ENCODE measurements around the gene RNF150.

Gene RNF150

DNA sequence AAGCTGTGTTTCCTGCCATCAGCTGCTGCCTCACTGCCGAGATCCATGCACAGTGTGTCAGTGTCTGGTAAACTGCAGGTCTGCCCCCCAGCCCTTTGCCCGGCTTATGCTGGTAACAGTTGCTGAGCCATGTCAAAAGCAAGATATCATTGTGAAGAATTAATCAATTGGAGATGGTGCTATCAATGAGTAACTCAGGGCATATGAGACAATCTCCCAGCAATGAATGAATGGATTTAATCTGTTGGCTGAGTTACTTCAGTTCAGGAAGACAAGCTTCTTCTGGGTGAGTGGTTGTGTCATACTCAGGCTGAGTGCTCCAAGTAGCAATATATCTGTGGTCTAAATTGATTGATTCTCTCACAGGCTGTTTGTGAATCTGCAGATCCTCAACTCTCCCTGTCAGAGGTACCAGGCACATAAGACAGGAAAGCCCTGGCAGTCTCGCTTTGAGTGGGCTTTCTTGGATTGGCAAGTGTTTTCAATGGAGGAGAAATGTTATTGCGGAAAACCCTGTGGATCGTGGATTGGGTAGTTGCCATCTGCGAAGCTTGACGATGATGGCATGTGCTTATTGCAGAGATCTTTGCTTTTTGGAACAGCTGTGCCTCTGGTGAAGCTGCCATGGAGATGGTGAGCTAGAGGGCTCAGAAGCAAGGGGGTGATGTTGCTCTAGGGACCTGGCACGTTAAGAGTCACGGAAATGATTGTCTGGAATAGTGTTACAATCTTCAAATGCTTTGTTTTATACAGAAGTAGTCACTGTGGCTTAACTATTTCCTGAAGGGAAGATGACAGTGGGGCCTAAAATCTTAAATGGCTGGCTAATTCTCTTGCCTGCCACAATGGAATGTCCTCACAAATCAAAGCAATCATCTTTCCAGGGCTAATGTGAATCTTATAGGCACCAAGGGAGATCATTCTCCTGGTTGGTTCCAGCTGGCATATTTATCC is 229.5 kb downstream of the RNF150 start:
- DNase-seq: no peak

DNA sequence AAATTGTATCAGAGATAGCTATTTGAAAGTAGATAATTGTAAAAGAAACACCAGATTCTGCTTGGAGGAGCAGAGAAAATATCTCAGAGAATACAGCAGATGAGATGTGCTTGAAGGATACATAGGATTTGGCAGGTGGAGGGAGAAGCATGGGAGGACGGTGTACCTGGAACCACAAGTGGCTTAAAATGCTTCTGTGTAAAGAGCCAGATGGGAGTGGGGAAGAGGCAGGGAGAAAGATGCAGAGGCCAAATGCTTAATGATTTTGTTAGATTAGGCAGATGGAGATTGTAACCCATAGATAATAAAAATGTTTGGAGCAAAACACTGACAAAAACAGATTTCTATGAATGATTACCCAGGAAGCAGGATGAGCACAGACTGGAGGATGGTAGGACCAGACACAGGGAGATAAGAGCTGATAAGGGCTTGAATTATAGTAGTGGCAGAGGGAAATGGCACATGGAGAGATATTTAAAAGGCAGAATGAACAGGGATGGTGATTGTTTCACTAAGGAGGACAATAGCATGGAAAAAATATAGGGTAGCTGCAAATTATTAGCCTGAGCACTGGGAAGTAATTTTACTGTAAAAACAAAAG is 231.4 kb downstream of the RNF150 start:
- DNase-seq: no peak

GRCh38 chr4:140893939-140894338 is 239.3 kb downstream of the RNF150 start:
- DNase-seq: no peak

- no peak for DNase-seq
These were observed 245.2 kb downstream of the RNF150 start for GRCh38 chr4:140888054-140888453.

GRCh38 chr4:140887467-140887866 is 245.8 kb downstream of the RNF150 start:
- DNase-seq: no peak

DNA sequence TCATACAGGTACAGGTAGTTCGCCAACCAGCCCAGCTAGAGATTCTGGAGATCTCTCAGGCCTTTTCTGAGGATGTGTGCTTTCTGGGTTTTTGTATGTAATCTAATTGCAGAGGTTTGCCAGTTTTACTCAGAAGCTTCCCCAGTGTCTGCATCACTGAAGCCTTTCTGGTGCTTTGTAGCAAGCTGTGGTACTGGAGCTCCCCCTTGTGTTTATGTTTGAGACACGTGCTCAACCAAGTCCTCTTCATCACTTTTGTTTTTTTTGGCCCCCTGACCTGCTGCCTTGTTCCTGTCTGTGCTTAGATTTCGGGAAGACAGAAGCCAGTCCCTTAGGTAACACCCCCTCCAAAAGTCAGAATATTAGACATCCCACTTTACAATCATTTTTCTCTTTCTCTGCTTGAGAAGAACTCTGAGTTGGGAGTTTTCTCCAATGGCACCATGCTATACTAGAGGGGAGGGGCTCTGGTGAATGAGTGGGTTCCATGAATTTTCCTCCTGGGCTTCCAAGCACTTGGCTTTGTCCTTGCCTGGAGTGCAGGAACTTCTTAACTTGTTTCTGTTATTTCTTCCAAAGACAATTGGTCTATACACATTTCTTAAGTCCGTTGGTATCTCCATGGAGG is 248.7 kb downstream of the RNF150 start:
- DNase-seq: peak; percentile 58 to 67

DNA sequence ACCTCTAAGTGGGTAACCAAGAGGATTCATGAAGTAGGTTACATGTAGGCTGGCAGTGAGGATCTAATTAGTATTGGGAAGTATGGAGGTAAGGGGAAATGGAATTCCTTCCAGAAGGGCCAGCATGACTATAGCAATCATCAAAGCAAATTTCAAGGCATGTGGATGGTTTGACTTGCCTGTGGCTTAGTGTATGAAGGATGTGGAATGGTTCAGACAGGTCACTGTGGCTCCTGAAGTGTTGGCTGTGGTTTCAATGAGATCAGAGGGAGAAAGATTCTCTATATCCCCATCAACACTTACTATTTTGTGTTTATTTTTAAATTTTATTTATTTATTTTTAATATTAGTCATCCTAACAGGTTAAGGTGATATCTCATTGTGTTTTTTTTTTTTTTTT is 255.5 kb downstream of the RNF150 start:
- DNase-seq: no peak

- DNase-seq: no peak
These were observed 256.5 kb downstream of the RNF150 start for GRCh38 chr4:140876615-140877364.

GRCh38 chr4:140875746-140876452 is 257.4 kb downstream of the RNF150 start:
- no peak for DNase-seq

- no peak for DNase-seq
These were observed 259.2 kb downstream of the RNF150 start for GRCh38 chr4:140874056-140874455.

DNA sequence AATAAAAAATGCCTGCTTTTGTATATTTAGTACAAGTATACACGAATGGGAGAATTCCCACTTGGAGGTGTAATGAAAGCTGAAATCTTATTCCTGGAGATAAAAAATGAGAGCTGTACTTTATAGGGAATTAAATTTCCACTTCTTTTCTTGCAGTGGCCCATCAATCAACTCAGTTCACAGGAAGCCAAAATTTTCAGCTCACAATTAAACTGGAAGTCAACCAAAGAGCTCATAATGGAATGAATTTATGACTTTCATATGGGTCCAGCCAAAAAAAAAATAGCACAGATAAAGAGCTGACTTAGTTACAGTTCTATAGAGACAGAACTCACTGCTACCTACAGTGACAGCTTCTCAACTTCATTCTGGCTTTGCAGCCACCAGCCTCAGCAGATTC is 261.9 kb downstream of the RNF150 start:
- no peak for DNase-seq

- no peak for DNase-seq
These were observed 262.8 kb downstream of the RNF150 start for GRCh38 chr4:140870427-140870826.

GRCh38 chr4:140869446-140869845 is 263.8 kb downstream of the RNF150 start:
- no peak for DNase-seq

DNA sequence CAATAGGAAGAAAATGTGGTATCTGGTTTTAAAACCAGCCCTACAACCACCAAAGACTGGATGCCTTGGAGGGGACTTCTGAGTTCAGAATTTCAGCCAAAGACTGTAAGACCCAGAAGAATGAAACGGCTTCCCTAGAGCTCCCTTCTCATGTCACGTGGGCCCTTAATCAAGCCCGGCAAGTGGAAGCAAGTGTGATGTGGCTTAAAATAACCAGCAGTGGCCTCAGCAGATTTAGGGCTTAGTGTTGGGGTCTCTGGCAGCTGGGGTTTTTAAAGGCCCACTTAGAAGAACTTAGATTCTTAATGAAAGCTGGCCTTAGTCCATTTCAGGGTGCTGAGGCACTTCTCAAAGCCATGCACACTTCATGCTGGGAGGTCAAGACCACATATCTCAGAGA is 265.9 kb downstream of the RNF150 start:
- no peak for DNase-seq

DNA sequence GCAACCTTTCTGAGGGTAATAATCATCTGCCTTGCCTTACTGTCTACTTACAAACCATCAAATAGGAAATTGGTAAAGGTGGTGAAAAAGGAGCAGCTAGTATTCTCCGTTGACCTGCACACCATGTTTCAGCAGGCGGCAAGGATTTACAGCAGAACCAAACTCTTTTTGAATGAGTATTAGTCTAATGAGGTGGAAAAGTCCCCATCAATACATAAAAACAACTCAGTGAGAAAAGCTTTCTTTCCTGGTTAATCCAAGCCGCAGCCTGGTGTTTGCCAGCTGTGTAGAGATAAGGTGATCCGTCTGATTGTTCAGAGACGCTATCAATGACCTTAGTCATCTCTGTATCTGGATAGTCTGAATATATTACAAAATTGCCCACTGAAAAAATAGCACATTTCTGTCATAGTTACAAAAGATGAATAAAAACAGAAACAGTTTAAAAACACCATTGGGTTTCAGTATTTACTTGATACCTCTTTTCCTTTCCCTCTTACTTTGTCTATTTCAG is 266.7 kb downstream of the RNF150 start:
- DNase-seq: no peak

GRCh38 chr4:140865253-140866217 is 267.7 kb downstream of the RNF150 start:
- no peak for DNase-seq

- DNase-seq: peak; percentile 15 to 42
These were observed 270.1 kb downstream of the RNF150 start for GRCh38 chr4:140863197-140863596.

- no peak for DNase-seq
These were observed 271.2 kb downstream of the RNF150 start for GRCh38 chr4:140862177-140862442.

GRCh38 chr4:140861359-140862176 is 271.7 kb downstream of the RNF150 start:
- peak; percentile 79 to 83 for DNase-seq

GRCh38 chr4:140858897-140859296 is 274.4 kb downstream of the RNF150 start:
- no peak for DNase-seq

Measured in inflammatory macrophage (primary cell).